ENCODE data around the gene NUP93. TPM values are rescaled to one million over a fixed set of nuclear protein-coding genes. Genes with fewer than 3 reads are reported as not detected.
A peak's percentile ranks its signal among the peaks of the same experiment; 100 is the strongest.
"Not testable (repeated sequence)": the region's sequence is repeated elsewhere in the genome, so short reads cannot be mapped to it uniquely, and the experiment has no call there.

Gene NUP93
- polyA plus RNA-seq, 3 donors from 2014 or later, result 57.1 to 91.4 (median 68.3) TPM

DNA sequence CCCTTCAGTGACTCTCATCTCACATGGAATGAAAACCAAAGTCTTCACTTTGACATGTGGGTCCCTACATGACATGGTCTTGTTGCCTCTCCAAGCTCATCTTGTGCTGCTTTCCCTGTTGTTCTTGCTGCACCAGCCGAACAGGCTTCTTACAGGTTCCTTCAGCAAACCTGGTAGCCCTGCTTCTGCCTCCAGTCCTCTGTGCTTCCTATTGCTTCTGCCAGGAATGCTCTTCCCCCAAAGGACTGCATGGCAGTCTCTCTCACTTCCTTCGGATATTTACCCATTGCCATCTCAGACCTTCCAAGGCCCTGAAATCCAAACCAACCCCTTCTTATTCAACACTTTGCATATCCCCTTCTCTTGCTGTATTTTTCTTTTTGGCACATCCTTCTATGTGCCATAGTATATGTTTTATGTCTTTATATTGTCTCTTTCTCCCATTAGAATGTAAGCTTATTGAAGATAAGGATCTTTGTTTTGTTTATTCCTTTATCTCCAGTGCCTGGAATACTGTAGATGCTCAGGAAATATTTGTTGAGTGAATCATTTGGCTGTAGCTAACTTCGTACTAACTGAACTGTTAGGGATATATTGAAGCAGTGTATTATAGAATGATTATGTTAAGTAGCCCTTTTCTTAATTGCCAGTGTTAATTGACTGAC is 77.2 kb downstream of the NUP93 start:
- no peak for DNase-seq
- no peak overlapping the region for H3K4me3 Mint-ChIP-seq
- no peaks in the 10 kb centered on the region for H3K9me3 Mint-ChIP-seq
- H3K36me3 Mint-ChIP-seq, result peaks cover 10 to 20% (median 13%) of the 10 kb centered on the region in 3 donors
- peaks cover 0 to 3% (median 2%) of the 10 kb centered on the region in 3 donors for H3K27me3 Mint-ChIP-seq (ENCODE audit: low read depth in 3 of 3)
- no peaks in the 10 kb centered on the region for H3K4me1 Mint-ChIP-seq
- H3K27ac Mint-ChIP-seq, result no peak overlapping the region

DNA sequence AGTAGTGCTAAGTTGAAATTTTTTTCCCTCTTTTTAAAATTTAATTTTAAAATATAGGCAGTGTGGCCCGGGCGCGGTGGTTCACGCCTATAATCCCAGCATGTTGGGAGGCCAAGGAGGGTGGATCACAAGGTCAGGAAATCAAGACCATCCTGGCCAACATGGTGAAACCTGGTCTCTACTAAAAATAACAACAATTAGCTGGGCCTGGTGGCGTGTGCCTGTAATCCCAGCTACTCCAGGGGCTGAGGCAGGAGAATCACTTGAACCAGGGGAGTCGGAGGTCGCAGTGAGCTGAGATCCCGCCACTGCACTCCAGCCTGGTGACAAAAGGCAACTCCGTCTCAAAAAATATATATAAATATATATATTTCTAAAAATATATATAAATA is 77.7 kb downstream of the NUP93 start:
- not testable (repeated sequence) for H3K27me3 Mint-ChIP-seq (ENCODE audit: low read depth in 3 of 3); H3K9me3 Mint-ChIP-seq; H3K4me3 Mint-ChIP-seq; H3K27ac Mint-ChIP-seq; H3K4me1 Mint-ChIP-seq; DNase-seq
- H3K36me3 Mint-ChIP-seq, result peaks cover 10 to 20% (median 13%) of the 10 kb centered on the region in 3 donors

DNA sequence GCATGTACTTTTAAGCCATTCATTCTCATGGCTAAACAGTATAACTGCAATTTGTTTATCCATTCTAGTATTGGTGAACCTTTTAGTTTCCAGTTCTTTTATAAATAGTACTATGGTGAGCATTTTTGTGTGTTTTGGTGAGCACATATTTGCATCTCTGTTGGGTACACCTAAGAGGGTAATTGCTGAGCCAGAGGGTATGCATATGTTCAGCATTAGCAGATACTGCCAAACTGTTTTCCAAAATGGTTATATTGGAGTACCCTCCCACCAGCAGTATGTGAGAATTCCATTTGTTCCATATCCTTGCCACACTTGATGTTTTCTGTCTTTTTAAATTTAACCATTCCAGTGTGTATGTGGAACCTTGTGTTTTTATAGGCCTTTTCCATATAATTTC is 81.0 kb downstream of the NUP93 start:
- Mint-ChIP-seq H3K4me1 (no peaks in the 10 kb centered on the region), H3K9me3 (no peaks in the 10 kb centered on the region), H3K27me3 (ENCODE audit: low read depth in 3 of 3) (peaks cover 0 to 1% (median 0%) of the 10 kb centered on the region in 3 donors), H3K4me3 (no peak overlapping the region), H3K36me3 (peaks cover 4 to 13% (median 10%) of the 10 kb centered on the region in 3 donors), H3K27ac (no peak overlapping the region)
- DNase-seq, result no peak

DNA sequence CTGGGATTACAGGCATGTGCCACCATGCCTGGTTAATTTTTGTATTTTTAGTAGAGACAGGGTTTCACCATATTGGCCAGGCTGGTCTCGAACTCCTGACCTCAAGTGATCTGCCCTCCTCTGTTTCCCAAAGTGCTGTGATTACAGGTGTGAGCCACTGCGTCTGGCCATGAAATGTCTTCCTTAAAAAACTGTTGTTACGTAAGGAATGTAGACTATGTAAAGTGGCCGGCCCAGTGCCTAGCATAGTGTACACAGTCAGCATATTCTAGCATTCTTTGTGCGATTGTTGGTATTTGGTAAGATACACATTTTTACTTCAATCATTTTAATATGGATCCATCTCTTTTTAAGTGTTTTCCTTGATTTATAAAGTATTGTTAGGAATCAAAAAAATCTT is 81.7 kb downstream of the NUP93 start:
- not testable (repeated sequence) for H3K4me1 Mint-ChIP-seq; DNase-seq; H3K36me3 Mint-ChIP-seq; H3K27ac Mint-ChIP-seq; H3K9me3 Mint-ChIP-seq; H3K27me3 Mint-ChIP-seq (ENCODE audit: low read depth in 3 of 3); H3K4me3 Mint-ChIP-seq

DNA sequence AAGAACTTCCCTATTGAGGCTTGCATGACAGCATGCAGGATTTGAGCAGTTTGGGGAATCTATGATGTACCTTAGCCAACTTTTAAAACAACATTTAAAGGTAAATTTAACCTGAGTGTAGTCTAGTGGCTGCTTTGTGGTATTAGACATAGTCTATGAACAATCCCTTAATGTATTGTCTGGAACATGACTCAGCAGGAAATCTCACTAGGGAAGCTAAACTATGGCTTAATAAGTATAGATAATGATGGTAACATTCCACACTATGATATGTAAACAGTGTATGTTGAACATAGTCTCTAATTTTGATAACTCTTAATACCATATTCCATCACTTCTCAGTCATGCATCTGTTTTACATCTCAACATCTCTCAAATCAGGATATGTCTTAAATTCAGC is 83.0 kb downstream of the NUP93 start:
- H3K36me3 Mint-ChIP-seq, result no peaks in the 10 kb centered on the region

DNA sequence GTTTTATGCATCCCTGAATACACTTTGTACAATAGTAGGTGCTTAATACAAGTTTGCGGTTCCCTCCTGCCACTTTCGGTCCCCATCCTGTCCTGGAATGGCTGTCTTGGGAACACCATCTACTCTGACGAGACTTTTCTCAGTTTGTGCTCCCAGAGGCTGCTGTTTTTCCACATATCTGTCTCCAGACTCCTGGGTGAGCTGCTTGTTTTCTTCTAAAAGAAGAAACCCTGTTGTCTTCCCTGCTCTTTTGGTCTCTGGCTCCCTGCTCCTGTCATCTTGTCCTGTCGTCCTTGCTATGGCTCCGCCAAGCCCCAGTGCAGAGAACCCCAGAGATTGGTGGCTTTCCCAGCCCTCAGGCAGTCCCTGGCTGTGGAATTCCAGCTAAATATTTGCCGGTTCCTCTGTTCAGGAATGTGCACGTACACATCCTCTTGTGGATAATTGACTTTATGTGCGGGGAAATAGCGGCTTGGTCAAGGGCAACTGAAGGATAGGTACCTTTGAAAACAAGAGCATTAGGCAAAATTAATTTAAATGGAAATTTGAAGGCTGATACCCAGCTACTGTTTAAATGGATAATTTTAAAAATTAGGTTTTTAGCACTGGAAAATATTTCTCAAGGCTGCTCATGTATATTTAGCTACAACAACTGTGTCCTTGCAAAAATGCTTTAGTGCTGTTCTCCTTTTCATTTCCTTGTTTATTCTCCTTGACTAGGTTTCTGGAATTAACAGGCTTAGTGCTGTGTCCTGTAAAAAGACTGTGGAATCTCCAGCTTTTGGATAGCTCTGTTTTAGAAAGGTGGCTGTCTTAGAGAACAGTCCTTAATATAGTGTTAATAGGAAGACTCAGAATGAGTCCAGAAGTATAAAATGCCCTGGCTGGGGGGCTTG is 84.9 kb downstream of the NUP93 start:
- Mint-ChIP-seq H3K9me3 (no peaks in the 10 kb centered on the region), H3K4me3 (no peak overlapping the region), H3K4me1 (no peaks in the 10 kb centered on the region), H3K36me3 (peaks cover 2 to 3% (median 2%) of the 10 kb centered on the region in 3 donors), H3K27me3 (ENCODE audit: low read depth in 3 of 3) (no peaks in the 10 kb centered on the region), H3K27ac (no peak overlapping the region)
- DNase-seq, result no peak

More for the DNA sequence above, 83.0 kb downstream of the NUP93 start:
- Mint-ChIP-seq H3K27ac (no peak overlapping the region), H3K4me3 (no peak overlapping the region), H3K9me3 (no peaks in the 10 kb centered on the region), H3K27me3 (ENCODE audit: low read depth in 3 of 3) (no peaks in the 10 kb centered on the region), H3K4me1 (no peaks in the 10 kb centered on the region)
- DNase-seq, result no peak

DNA sequence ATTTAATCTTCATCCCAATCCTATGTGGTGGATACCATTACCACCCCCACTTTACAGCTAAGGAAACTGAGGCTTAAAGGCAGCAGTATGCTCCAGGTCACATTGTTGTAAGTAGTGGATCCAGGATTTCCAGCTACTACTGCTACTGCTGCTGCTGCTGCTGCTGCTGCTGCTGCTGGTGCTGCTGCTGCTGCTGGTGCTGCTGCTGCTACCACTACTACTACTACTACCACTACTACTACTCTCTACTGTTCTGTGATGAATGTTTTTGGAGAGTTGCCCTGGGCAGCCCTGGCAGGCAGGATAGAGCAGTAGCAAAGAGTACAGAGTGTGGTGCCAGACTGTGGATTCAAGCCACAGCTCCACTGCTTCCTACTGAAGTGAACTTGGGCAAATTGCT is 85.8 kb downstream of the NUP93 start:
- no peak overlapping the region for H3K27ac Mint-ChIP-seq
- H3K36me3 Mint-ChIP-seq, result peaks cover 5 to 6% (median 6%) of the 10 kb centered on the region in 3 donors

DNA sequence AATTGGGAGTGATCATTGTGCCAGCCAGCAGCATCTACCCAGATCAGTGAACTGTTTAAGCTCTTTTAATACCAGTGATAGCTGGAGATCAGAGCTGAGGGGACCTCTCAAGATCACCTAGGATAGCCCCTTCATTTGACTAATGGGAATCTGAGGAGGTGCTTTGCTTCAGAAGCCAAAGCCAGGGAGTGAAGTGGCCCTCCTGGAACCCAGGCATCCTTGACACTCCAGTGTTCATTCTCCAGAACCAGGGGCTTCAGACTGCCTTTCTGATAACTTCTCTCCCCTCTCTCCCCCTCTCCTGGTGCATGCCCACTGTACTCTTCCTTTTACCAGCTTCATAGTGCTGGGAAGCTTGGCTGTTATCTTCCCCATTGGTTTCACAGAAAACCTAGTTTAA is 87.1 kb downstream of the NUP93 start:
- Mint-ChIP-seq H3K4me1 (no peaks in the 10 kb centered on the region), H3K9me3 (no peaks in the 10 kb centered on the region), H3K36me3 (peaks cover 9 to 12% (median 12%) of the 10 kb centered on the region in 3 donors), H3K4me3 (no peak overlapping the region), H3K27me3 (ENCODE audit: low read depth in 3 of 3) (no peaks in the 10 kb centered on the region), H3K27ac (no peak overlapping the region)
- no peak for DNase-seq

More for the DNA sequence above, 85.8 kb downstream of the NUP93 start:
- Mint-ChIP-seq H3K4me1 (no peaks in the 10 kb centered on the region), H3K9me3 (no peaks in the 10 kb centered on the region), H3K4me3 (no peak overlapping the region), H3K27me3 (ENCODE audit: low read depth in 3 of 3) (no peaks in the 10 kb centered on the region)
- no peak for DNase-seq

DNA sequence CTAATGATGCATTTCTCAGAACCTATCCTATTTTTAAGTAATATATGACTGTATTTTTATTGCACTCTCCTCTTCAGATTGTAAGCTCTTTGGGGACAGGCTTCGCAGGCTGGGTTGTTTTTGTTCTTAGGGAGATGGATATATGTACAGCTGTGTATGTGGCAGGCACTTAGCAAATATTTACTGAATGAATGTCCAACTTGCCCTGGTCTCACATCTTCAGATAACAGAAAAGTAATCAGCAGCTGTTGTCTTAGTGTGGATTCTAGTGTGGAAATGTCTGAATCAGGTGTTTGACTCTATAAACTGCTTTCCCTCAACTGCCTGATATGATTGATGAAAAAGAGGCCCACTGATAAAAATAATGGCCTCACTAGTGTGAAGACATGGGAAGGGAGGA is 88.0 kb downstream of the NUP93 start:
- Mint-ChIP-seq H3K4me3 (no peak overlapping the region), H3K27ac (no peak overlapping the region), H3K9me3 (no peaks in the 10 kb centered on the region), H3K36me3 (peaks cover 12 to 16% (median 12%) of the 10 kb centered on the region in 3 donors), H3K4me1 (no peaks in the 10 kb centered on the region), H3K27me3 (ENCODE audit: low read depth in 3 of 3) (no peaks in the 10 kb centered on the region)
- no peak for DNase-seq

DNA sequence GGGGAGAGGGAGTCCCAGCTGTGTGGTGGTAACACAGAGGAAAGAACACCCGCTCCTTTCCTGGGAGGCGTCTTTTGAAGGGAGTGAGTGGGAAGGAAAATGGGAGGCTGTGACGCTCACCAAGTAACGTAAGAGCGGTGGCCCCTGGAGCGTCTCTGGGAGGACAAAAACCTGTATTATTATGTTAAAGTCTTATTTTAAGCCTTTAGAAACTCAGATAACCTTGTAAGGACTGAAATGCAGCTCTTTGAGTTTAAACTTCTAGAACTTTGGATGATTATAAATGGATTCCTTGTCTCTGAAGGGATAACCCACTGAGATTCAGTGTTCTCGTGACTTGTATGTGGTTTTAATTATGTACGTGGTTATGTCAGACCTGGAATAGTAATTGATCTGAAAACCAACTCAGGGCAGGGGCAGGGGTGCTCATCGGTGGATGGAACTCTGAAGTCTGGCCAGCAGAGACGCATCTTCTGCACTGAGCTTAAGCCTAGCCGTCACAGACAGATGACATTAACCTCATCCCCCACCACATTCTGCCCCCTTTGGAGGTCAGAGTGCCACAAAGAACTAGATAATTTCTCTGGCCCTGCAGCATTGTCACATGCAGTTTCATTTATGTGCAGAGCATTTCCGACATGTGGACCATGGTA is 93.3 kb downstream of the NUP93 start:
- no peak for DNase-seq
- H3K36me3 Mint-ChIP-seq, result peaks cover 17 to 45% (median 28%) of the 10 kb centered on the region in 3 donors
- H3K4me1 Mint-ChIP-seq, result no peaks in the 10 kb centered on the region
- H3K27me3 Mint-ChIP-seq (ENCODE audit: low read depth in 3 of 3), result no peaks in the 10 kb centered on the region
- no peak overlapping the region for H3K4me3 Mint-ChIP-seq
- no peak overlapping the region for H3K27ac Mint-ChIP-seq
- H3K9me3 Mint-ChIP-seq, result no peaks in the 10 kb centered on the region

DNA sequence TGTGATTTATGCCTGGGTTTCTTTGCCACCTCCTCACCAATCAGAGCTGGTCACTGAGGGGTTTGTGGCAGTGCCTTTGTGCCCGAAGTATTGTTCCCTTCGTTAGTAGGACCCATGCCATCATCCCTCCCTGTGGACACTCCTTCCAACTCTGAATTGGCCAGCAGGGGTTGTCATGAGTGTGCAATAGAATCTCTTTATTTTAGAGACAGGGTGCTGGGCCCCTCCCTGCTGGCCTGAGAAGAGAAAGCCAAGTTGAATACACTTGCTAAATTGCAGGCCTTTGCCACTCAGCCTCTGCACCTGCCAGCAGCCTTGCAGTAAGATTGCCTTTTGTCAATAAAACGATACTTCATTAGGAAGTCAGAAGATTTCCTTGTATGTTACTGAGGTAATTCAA is 94.4 kb downstream of the NUP93 start:
- Mint-ChIP-seq H3K9me3 (no peaks in the 10 kb centered on the region), H3K4me1 (no peaks in the 10 kb centered on the region), H3K27me3 (ENCODE audit: low read depth in 3 of 3) (no peaks in the 10 kb centered on the region), H3K27ac (peak overlapping the region in 1 of 6 donors; percentile 2), H3K36me3 (peaks cover 23 to 53% (median 33%) of the 10 kb centered on the region in 3 donors), H3K4me3 (no peak overlapping the region)
- DNase-seq, result no peak

DNA sequence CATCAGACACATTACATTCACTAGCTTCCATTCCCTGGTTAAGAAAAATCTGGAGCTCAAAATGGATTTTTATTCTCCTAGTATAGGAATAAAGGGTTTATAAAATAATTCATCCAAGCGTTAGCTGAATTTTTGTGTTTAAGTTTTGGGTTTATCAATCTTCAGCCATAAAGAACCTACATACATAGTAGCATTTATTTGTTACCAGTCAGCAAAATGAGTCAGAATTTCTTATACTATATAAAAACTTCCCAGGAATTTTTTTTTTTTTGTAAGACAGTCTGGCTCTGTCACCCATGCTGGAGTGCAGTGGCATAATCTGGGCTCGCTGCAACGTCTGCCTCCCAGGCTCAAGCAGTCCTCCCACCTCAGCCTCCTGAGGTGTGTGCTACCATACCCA is 94.9 kb downstream of the NUP93 start:
- Mint-ChIP-seq H3K9me3 (no peaks in the 10 kb centered on the region), H3K27me3 (ENCODE audit: low read depth in 3 of 3) (no peaks in the 10 kb centered on the region), H3K4me3 (no peak overlapping the region), H3K36me3 (peaks cover 25 to 55% (median 34%) of the 10 kb centered on the region in 3 donors), H3K4me1 (no peaks in the 10 kb centered on the region), H3K27ac (no peak overlapping the region)
- DNase-seq, result no peak

DNA sequence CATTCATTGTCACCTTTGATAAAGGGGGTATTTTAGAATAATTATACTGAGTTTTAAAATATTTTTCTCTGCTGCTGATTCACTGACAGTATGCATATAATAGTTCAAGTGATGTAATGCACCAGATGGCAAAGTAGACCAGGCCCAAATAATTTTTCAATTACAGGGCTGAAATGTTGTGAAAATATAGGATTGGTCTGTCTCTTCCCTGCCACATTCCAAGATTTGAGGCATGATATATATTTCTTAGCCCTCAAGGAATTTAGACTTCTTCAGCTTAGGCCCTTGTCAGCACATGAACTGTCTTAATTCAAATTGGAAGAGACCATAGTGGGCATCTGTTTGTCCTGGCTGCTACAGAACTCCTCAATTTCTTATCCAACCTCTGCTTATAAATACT is 95.9 kb downstream of the NUP93 start:
- Mint-ChIP-seq H3K9me3 (no peaks in the 10 kb centered on the region), H3K27me3 (ENCODE audit: low read depth in 3 of 3) (no peaks in the 10 kb centered on the region), H3K36me3 (peaks cover 21 to 58% (median 32%) of the 10 kb centered on the region in 3 donors), H3K4me1 (no peaks in the 10 kb centered on the region), H3K4me3 (no peak overlapping the region), H3K27ac (no peak overlapping the region)
- DNase-seq, result no peak

DNA sequence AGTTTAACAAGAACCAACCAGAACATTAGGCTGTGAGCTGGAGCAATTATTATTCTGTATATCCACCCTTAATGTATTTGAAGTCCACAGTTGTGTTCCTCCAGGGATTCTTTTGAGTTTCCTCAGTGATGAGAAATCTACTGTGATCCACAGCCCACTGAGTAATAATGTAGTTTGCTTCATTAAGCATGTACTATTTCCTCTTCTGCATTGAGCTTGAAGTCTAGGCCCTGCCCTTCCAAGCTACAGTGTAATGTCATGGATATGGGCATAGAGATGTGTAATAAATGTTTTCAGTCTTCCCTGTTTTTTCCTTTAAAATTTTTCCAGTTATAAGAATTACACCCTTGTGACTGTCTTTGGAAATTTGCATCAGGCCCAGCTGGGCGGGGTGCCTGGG is 98.7 kb downstream of the NUP93 start:
- Mint-ChIP-seq H3K4me3 (no peak overlapping the region), H3K9me3 (no peaks in the 10 kb centered on the region), H3K4me1 (no peaks in the 10 kb centered on the region), H3K27ac (no peak overlapping the region), H3K36me3 (peaks cover 27 to 70% (median 37%) of the 10 kb centered on the region in 3 donors), H3K27me3 (ENCODE audit: low read depth in 3 of 3) (no peaks in the 10 kb centered on the region)
- no peak for DNase-seq

Measured in immature natural killer cell (primary cell).